Mesothelial cell of epicardium (in vitro differentiated cells): ENCODE results near the gene PTPRU. TPM values are rescaled to one million over a fixed set of nuclear protein-coding genes. Genes with fewer than 3 reads are reported as not detected.

Experiments
- DNase-seq, 2 experiments: peaks; one replicate each; pipeline ENCODE4 v3.0.0; 2021; ENCODE audit warnings: low spot score in 2 of 2; ENCODE audit not compliant: unreplicated experiment in 2 of 2
- H3K27ac Mint-ChIP-seq: 2 replicates; pipeline ENCODE4 v1.8.0; 2021; ENCODE audit warnings: mixed read lengths
- H3K27me3 Mint-ChIP-seq: 2 replicates; pipeline ENCODE4 v1.8.0; 2021; ENCODE audit warnings: low read depth, mixed read lengths
- H3K36me3 Mint-ChIP-seq: 2 replicates; pipeline ENCODE4 v1.8.0; 2021; ENCODE audit warnings: mixed read lengths
- H3K4me1 Mint-ChIP-seq: 2 replicates; pipeline ENCODE4 v1.8.0; 2021; ENCODE audit warnings: mixed read lengths
- H3K4me3 Mint-ChIP-seq: 2 replicates; pipeline ENCODE4 v1.8.0; 2021; ENCODE audit warnings: mild to moderate bottlenecking, moderate library complexity, mixed read lengths
- H3K9me3 Mint-ChIP-seq: 2 replicates; pipeline ENCODE4 v1.8.0; 2021; ENCODE audit warnings: mixed read lengths
- total RNA-seq: library from RNA; stranded (reverse); gene quantifications from 3 replicates; pipeline ENCODE4 v1.2.1, GENCODE V29; 2021
- TF ChIP-seq, protein P1 (sequence below): fragments of 200-600 bp; sonication (generic); IDR thresholded peaks from one replicate; pipeline ENCODE4 v1.5.0; 2021; ENCODE audit warnings: antibody characterized with exemption; ENCODE audit not compliant: unreplicated experiment

PTPRU gene
- total RNA-seq, 1 donor from 2014 or later, result 151 TPM

DNA sequence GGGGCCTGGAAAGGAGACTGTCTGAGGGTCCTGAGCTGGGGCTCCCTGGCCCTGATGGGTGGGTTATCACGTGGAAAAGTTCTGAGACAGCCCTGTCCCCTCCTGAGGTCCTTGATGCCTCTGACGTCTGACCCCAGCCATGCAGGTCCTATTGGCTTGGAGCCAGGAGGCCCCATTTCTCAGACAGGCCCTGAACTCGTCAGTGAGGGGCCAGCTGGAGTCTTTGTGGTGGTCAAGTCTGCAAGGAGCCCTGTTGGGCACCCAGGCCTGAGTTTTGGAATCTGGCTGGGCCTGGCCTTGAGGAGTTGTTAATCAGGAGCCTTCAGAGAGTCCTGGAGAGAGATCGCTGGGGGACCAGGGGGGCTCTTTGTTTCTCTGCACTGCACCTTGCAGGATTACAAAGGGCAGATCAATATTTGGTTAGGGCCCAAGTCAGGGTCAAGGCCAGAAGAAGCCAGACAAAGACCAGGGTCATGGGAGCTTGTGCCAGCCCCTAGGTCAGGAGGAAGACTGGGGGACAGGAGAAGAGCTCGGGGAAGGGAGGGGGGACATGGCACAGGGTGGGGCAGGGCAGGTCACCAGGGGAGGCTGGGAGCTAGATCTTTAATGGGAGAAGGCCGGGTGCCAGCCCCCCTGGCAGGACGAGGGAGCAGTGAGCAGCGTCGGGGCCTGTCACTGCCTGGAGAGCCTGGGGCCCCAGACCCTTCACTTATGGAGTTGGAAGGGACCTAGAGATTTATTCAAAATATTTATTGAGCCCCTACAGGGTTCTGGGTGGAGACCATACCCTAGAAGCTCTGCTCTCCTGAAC is 83.2 kb downstream of the PTPRU start:
- Mint-ChIP-seq H3K27ac (no peak overlapping the region), H3K36me3 (peaks cover 38% of the 10 kb centered on the region)

DNA sequence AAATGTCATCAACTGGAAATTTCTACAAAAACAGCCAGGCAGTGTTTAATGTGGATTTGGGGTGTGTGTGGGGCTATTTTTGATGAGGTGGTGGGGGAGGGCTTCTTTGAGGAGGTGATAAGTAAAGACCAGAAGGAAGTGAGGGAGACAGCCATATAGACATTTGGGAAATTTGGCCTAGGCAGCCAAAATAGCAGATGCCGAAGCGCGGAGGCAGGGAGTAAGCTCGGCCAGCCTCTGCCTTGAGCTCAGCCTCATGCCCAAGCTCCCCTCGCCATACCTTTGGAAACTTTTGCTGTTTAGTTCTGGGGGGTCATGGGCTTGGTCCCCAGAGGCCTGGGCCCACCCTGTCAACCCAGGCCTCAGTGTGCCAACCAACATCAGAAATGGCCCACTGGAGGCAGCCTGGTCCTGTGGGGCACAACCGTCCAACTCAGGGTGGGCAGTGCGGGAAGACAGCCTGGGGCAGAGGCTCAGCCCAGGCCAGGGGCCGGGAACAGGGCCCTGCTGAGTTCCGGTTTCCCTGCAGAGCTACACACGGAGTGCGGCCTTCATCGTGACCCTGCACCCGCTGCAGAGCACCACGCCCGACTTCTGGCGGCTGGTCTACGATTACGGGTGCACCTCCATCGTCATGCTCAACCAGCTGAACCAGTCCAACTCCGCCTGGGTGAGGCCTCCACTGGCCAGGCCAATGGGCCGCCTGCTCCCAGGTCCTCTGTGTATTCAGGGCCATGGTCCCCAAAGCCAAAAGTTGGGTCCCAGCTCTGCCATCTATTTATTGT is 84.0 kb downstream of the PTPRU start:
- no peaks in the 10 kb centered on the region for H3K4me1 Mint-ChIP-seq
- H3K27me3 Mint-ChIP-seq, result no peaks in the 10 kb centered on the region
- DNase-seq, result no peak
- H3K4me3 Mint-ChIP-seq, result no peak overlapping the region
- no peaks in the 10 kb centered on the region for H3K9me3 Mint-ChIP-seq
- no peak overlapping the region for H3K27ac Mint-ChIP-seq
- TF ChIP-seq, protein P1, sequence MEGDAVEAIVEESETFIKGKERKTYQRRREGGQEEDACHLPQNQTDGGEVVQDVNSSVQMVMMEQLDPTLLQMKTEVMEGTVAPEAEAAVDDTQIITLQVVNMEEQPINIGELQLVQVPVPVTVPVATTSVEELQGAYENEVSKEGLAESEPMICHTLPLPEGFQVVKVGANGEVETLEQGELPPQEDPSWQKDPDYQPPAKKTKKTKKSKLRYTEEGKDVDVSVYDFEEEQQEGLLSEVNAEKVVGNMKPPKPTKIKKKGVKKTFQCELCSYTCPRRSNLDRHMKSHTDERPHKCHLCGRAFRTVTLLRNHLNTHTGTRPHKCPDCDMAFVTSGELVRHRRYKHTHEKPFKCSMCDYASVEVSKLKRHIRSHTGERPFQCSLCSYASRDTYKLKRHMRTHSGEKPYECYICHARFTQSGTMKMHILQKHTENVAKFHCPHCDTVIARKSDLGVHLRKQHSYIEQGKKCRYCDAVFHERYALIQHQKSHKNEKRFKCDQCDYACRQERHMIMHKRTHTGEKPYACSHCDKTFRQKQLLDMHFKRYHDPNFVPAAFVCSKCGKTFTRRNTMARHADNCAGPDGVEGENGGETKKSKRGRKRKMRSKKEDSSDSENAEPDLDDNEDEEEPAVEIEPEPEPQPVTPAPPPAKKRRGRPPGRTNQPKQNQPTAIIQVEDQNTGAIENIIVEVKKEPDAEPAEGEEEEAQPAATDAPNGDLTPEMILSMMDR, result no peak
- peaks cover 40% of the 10 kb centered on the region for H3K36me3 Mint-ChIP-seq

More for the DNA sequence above, 83.2 kb downstream of the PTPRU start:
- no peak for DNase-seq
- TF ChIP-seq, protein P1, result no peak
- no peaks in the 10 kb centered on the region for H3K4me1 Mint-ChIP-seq
- H3K27me3 Mint-ChIP-seq, result no peaks in the 10 kb centered on the region
- no peaks in the 10 kb centered on the region for H3K9me3 Mint-ChIP-seq
- no peak overlapping the region for H3K4me3 Mint-ChIP-seq

DNA sequence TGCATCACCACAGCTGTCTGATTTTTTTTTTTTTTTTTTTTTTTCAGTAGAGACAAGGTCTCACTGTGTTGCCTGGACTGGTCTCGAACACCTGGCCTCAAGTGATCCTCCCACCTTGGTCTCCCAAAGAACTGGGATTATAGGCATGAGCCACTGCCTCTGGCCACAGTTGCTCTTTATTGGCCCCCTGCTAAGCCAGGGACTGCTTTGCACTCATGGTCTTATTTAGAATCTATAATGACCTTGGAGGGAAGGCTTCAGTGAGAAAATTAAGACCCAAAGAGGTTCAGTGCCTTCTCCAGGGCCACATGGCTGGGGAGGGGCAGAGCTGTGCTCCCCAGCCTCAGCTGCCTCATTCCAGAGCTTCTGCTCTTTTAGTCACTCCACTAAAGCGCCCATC is 84.9 kb downstream of the PTPRU start:
- Mint-ChIP-seq H3K27ac (no peak overlapping the region), H3K36me3 (peaks cover 37% of the 10 kb centered on the region), H3K9me3 (no peaks in the 10 kb centered on the region), H3K27me3 (no peaks in the 10 kb centered on the region), H3K4me3 (no peak overlapping the region), H3K4me1 (no peaks in the 10 kb centered on the region)
- TF ChIP-seq, protein P1, result no peak
- DNase-seq, result no peak

DNA sequence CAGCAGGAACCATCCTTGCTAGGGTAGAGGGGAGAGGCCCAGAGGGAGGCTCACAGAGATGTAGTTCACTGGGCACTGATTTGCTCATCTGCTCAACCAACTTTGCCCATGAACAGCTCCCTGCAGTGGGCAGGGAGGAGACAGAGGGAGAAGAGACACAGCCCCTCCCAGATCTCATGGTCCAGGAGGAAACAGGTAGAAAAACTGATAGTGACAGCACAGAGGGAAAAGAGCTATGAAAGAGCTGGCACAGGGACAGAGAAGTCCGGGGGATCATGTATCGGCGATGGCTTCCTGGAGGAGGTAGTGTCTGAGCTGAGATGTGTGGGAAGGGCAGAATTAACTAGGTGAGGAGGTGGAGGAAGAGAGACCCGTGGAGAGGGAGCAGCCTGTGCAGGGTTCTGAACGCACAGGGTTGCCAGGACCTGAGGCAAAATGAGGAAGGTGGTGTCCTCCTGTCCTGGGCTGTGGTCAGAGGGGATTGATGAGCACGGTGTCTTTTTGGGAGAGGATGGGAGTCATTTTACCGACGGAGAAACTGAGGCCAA is 85.9 kb downstream of the PTPRU start:
- DNase-seq, result no peak
- H3K27ac Mint-ChIP-seq, result no peak overlapping the region
- no peaks in the 10 kb centered on the region for H3K4me1 Mint-ChIP-seq
- peaks cover 33% of the 10 kb centered on the region for H3K36me3 Mint-ChIP-seq
- TF ChIP-seq, protein P1, result no peak
- H3K9me3 Mint-ChIP-seq, result no peaks in the 10 kb centered on the region
- no peak overlapping the region for H3K4me3 Mint-ChIP-seq
- no peaks in the 10 kb centered on the region for H3K27me3 Mint-ChIP-seq

DNA sequence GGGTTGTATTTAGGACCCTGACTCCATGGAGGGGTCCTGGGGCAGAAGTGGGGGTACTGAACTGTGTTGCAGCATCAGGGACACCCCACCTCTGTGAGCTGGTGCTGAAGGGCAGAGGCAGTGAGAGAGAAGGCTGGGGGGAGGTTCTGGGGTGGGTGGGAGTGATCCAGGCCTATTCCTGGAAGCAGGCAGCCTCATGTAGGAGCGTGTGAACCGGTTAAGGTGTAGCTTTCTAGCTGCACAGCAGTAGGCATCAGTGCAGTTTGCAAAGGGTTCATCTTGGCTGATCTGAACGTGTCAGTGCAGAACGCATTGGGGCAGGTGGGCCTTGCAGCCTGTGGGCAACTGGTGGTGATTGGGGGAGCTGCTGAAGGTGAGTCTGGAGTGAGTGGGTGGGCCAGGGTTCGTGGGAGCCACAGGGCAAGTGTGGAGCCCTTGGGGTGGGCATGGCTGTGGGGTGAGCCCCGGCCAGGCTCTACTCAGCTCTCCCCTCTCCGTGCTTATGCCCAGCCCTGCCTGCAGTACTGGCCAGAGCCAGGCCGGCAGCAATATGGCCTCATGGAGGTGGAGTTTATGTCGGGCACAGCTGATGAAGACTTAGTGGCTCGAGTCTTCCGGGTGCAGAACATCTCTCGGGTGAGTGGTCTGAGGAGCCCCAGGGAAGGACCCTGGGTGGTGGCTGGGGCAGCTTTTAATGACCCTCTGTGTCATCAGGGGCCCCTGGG is 86.7 kb downstream of the PTPRU start:
- TF ChIP-seq, protein P1, result no peak
- Mint-ChIP-seq H3K27me3 (no peaks in the 10 kb centered on the region), H3K9me3 (no peaks in the 10 kb centered on the region), H3K27ac (peak overlapping the region; percentile 72), H3K4me3 (no peak overlapping the region), H3K4me1 (no peaks in the 10 kb centered on the region), H3K36me3 (peaks cover 38% of the 10 kb centered on the region)
- no peak for DNase-seq
